ENCODE data around the gene GAMT. TPM values are rescaled to one million over a fixed set of nuclear protein-coding genes. Genes with fewer than 3 reads are reported as not detected.

Gene GAMT
- total RNA-seq, 1 donor from 2014 or later, result 8.8 TPM

DNA sequence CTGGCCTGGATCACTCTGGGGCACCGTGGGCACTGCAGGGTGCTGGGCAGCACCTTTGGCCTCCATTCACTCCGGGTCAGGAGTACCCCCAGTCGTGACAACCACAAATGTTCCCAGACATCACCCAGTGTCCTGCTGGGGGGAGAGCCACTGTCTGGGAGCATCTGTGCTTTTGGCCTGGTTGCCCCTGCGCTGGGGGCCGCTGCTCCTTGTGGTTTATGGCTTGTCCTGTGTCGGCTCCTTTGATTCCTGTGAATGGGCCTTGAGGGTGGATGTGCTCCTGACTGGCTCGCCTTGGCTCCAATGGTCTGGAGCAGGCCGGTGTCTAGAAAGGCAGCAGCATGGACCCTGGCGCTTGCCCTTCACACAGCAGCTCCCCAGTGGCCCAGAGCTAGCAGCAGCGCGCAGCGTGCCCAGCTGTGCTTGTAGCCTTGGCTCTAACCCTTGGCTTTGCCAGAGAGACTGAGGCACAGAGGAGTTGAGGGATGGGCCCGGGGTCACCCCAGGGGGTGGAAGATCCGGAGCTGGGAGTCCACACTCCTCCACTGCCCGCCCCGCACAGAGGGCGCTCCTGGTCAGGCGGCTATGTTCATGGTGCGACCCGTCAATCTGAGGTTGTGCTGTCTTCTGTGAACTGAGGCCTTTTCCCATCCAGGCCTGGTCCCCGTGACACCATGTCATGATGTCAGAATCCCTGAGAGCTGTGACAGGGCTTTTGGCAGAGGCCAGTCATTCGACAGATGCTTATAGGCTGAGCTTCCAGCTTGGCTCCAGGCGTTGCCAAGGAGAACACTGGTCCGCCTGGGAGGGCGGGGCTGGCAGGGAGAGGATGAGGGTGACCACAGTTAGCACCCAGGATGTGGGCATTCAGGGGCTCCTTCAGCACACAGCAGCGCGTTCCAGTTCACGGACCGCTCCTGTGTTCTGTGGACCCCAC lies 10.2 kb upstream of the GAMT start:
- no peak for ATAC-seq (ENCODE audit: low read depth)
- CTCF ChIA-PET, result no interaction called here

DNA sequence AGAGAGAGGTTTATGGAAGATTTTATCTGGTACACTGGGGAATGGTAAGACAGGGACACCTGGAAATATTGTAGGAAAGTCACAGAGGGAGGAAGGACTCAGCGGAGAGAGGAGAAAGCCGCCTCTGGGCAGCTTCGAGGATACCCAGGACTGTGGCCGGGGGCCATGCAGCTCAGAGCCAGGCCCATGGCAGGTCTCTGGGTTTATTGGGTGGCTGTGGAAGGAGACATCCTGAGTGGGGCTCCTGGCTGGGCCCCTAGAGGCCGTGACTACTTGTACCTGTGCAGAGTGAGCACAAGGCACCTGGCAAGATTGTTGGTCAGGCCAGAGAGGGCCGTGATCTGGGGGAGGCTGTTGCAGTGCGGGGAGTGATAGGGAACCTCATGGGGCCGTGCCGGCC lies 9.4 kb upstream of the GAMT start:
- Mint-ChIP-seq H3K4me3 (peak overlapping the region; percentile 21), H3K27ac (no peak overlapping the region), H3K4me1 (peaks cover 57% of the 10 kb centered on the region), H3K27me3 (no peaks in the 10 kb centered on the region), H3K9me3 (no peaks in the 10 kb centered on the region), H3K36me3 (ENCODE audit: low read depth) (peaks cover 41% of the 10 kb centered on the region)
- DNase-seq (no peak), ATAC-seq (ENCODE audit: low read depth) (no peak)
- POLR2A ChIA-PET, result no interaction called here
- TF ChIP-seq, protein P1, sequence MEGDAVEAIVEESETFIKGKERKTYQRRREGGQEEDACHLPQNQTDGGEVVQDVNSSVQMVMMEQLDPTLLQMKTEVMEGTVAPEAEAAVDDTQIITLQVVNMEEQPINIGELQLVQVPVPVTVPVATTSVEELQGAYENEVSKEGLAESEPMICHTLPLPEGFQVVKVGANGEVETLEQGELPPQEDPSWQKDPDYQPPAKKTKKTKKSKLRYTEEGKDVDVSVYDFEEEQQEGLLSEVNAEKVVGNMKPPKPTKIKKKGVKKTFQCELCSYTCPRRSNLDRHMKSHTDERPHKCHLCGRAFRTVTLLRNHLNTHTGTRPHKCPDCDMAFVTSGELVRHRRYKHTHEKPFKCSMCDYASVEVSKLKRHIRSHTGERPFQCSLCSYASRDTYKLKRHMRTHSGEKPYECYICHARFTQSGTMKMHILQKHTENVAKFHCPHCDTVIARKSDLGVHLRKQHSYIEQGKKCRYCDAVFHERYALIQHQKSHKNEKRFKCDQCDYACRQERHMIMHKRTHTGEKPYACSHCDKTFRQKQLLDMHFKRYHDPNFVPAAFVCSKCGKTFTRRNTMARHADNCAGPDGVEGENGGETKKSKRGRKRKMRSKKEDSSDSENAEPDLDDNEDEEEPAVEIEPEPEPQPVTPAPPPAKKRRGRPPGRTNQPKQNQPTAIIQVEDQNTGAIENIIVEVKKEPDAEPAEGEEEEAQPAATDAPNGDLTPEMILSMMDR (IDR thresholded peaks at IDR 0.05), result no peak
- intact Hi-C loops (cut with micrococcal nuclease), result no loop called here
- CTCF ChIA-PET, result no interaction called here

More for the DNA sequence above, 10.2 kb upstream of the GAMT start:
- no peak for DNase-seq
- Mint-ChIP-seq H3K36me3 (ENCODE audit: low read depth) (peaks cover 46% of the 10 kb centered on the region), H3K27ac (no peak overlapping the region), H3K4me3 (no peak overlapping the region), H3K27me3 (no peaks in the 10 kb centered on the region), H3K4me1 (peaks cover 57% of the 10 kb centered on the region), H3K9me3 (no peaks in the 10 kb centered on the region)
- POLR2A ChIA-PET, result no interaction called here
- intact Hi-C loops (cut with micrococcal nuclease), result no loop called here
- TF ChIP-seq, protein P1 (IDR thresholded peaks at IDR 0.05), result no peak

DNA sequence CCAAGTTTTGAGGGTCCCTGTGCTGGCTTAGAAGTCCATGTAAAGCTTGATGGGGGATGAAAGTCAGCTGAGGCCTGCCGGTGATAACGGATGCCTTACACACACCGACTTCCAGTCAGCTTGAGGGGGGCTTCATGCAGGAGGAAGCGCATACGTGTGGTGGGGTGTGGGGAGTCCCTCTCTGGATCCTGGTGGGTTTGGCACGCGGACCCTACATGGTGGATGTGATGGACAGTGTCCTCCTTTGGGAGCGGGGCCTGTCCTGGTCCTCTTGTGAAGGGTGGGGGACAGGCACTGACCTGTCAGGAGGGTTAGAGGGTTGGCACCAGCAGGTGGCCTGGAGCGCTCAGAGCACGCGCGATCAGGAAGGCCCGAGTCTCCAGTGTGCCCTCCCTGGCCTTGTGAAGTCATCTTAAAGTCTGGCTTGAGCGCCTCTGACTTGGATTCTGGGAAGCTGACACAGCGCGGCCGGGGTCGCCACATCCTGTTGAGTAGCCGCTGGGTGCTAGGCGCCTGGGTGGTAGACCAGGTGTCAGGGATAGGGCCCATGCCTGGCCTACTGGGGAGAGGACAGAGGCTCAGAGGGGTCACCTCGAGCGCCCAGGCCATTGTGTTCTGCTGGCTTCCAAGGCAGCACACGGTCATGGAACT lies 8.9 kb upstream of the GAMT start:
- intact Hi-C loops (cut with micrococcal nuclease), result no loop called here
- ATAC-seq (ENCODE audit: low read depth) (no peak), DNase-seq (no peak)
- ChIA-PET CTCF (no interaction called here), POLR2A (interaction anchor here (0.9 kb wide), 1 partner anchor 8 kb away, joined by 3 read pairs; no protein-coding TSS in a partner anchor)
- TF ChIP-seq, protein P1 (IDR thresholded peaks at IDR 0.05), result no peak
- peaks cover 54% of the 10 kb centered on the region for H3K4me1 Mint-ChIP-seq
- H3K27me3 Mint-ChIP-seq, result no peaks in the 10 kb centered on the region
- no peaks in the 10 kb centered on the region for H3K9me3 Mint-ChIP-seq
- H3K4me3 Mint-ChIP-seq, result peak overlapping the region; percentile 48
- peaks cover 39% of the 10 kb centered on the region for H3K36me3 Mint-ChIP-seq (ENCODE audit: low read depth)
- peak overlapping the region; percentile 53 for H3K27ac Mint-ChIP-seq

DNA sequence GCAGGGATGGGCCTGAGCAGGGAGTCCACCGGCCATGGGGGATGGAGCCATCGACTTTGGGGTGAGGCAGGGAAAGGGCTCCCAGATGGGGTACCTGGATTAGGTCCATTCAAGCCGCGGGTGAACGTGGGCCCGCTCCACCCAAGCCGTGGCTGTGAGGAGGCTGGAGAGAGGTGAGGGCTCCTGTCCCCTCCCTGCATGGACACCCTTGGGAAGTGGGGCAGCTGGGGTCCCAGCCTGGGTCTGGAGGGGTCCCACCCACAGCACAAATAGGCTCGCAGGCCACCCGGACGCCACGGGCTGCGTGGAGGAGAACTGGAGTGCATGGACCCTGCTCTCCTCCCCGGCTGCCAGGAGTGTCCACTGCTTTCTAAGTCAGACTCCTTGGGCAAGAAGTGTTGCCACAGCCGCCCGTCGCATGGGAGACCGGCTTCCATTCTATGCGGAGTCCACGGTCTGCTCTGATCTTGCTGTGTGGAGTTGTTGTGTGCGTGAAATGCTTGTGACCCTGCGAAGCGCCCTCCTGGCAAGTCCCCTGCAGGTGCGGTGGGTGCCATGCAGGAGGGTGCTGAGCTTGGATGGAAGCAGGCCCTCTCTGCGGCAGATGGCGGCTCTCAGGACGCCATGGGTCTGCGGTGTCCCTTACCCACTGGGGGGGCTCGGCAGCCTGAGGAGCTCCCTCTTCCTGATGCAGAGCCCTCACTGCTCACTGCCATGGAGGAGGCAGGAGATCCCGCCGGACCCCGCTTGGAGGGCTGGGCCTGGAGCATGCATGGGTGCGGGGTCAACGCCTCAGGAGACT lies 8.1 kb upstream of the GAMT start:
- DNase-seq, result no peak
- ChIA-PET POLR2A (interaction anchor here (0.7 to 1.4 kb wide), 8 partner anchors 9 to 165 kb away, joined by 3 to 17 read pairs (median 3); partner anchors contain the start of genes CIRBP and FAM174C), CTCF (no interaction called here)
- Mint-ChIP-seq H3K36me3 (ENCODE audit: low read depth) (peaks cover 34% of the 10 kb centered on the region), H3K4me1 (peaks cover 48% of the 10 kb centered on the region), H3K27ac (peak overlapping the region; percentile 89), H3K9me3 (no peaks in the 10 kb centered on the region), H3K27me3 (no peaks in the 10 kb centered on the region), H3K4me3 (peak overlapping the region; percentile 88)
- ATAC-seq (ENCODE audit: low read depth), result no peak
- intact Hi-C loops (cut with micrococcal nuclease), result loop anchor here (5.0 to 10.0 kb wide), 3 partner anchors 57 to 725 kb away; partner anchors contain the start of gene MBD3
- TF ChIP-seq, protein P1 (IDR thresholded peaks at IDR 0.05), result no peak
